ENCODE data around the gene IGIP. TPM values are rescaled to one million over a fixed set of nuclear protein-coding genes. Genes with fewer than 3 reads are reported as not detected.

Gene IGIP
- total RNA-seq, 5 donors from 2014 or later (not counting 1 experiment from before 2014, with no cell fraction given), result 4.7 to 11.3 (median 9.7) TPM

DNA sequence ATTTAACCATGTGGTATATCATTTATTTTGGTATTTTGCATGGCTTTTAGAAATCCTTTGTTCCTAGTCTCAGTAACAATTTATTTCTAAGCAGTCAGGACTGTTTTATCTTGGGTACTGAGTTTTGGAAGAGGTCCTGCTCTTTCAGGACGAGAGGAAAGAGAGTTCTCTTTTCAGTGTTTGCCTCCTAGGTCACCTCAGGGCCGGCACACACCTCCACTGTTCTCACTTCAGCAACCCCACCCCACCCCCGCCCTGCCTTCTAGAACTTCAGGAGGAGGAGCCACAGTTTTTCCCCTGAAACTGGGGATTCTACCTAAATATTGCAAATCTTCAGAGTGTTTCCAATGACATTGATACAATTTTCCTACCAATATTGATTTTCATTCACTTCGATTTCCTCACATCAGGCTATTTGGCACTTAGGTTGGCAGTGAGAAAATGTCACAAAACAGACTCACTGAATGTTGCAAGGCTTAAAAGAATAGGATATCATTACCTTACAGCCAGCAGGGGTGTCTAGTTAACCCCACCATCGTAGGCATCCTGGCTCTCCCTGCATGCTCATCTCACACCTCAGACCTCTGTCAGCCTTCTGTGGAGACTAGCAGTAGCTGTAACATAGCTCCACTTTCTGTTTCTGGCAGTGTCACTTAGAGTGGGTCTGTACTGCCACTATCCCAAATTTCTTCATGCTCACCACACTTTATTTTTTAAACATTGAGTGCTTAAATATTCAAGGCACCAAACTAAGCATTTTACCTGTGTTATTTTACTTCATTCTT is 5.4 kb downstream of the IGIP start:
- ATAC-seq (replicated peaks in 1 of 4), result peak in 1 of 4 experiments; percentile 43
- Mint-ChIP-seq H3K27me3 (no peaks in the 10 kb centered on the region), H3K4me3 (no peak overlapping the region), H3K36me3 (no peaks in the 10 kb centered on the region), H3K9me3 (no peaks in the 10 kb centered on the region), H3K27ac (no peak overlapping the region), H3K4me1 (peaks cover 52 to 62% (median 59%) of the 10 kb centered on the region in 3 donors)
- no peak overlapping the region for H3K27ac ChIP-seq (ENCODE audit: low read length)
- H3K9me3 ChIP-seq, result no peaks in the 10 kb centered on the region
- no peaks in the 10 kb centered on the region for H3K36me3 ChIP-seq (ENCODE audit: control insufficient read depth in 2 of 2, extremely low read depth in 1 of 2, insufficient read depth in 1 of 2, low read length in 1 of 2)
- POLR2A ChIA-PET, result no interaction called here
- H3K27me3 ChIP-seq (replicated peaks in 1 of 2; ENCODE audit: control insufficient read depth in 2 of 2, extremely low read depth in 1 of 2, insufficient read depth in 2 of 2, low read length in 1 of 2), result no peaks in the 10 kb centered on the region
- H3K4me1 ChIP-seq (ENCODE audit: control insufficient read depth in 1 of 2, extremely low read depth in 1 of 2, insufficient read depth in 2 of 2, low read length in 2 of 2), result peaks cover 11 to 12% of the 10 kb centered on the region in 2 experiments
- no peak overlapping the region for H3K4me3 ChIP-seq (ENCODE audit: control insufficient read depth in 1 of 2, extremely low read depth in 1 of 2, low read length in 1 of 2)
- CTCF ChIA-PET, result interaction anchor here (0.6 to 1.3 kb wide), 5 partner anchors 9 to 70 kb away, joined by 3 to 5 read pairs (median 4); no protein-coding TSS in a partner anchor
- 73% methylated on average over 5 of the region's 5 CpGs for WGBS (ENCODE audit: insufficient coverage)
- DNase-seq, result no peak

GRCh38 chr5:140131967-140132409 is 6.3 kb downstream of the IGIP start:
- H3K9me3 Mint-ChIP-seq, result no peaks in the 10 kb centered on the region
- H3K36me3 Mint-ChIP-seq, result no peaks in the 10 kb centered on the region
- ChIA-PET POLR2A (no interaction called here), CTCF (interaction anchor here (0.6 to 1.7 kb wide), 6 partner anchors 10 to 70 kb away, joined by 3 to 5 read pairs (median 4); no protein-coding TSS in a partner anchor)
- peaks cover 11 to 12% of the 10 kb centered on the region in 2 experiments for H3K4me1 ChIP-seq (ENCODE audit: control insufficient read depth in 1 of 2, extremely low read depth in 1 of 2, insufficient read depth in 2 of 2, low read length in 2 of 2)
- no peaks in the 10 kb centered on the region for H3K36me3 ChIP-seq (ENCODE audit: control insufficient read depth in 2 of 2, extremely low read depth in 1 of 2, insufficient read depth in 1 of 2, low read length in 1 of 2)
- no peak overlapping the region for H3K27ac ChIP-seq (ENCODE audit: low read length)
- peaks cover 51 to 57% (median 56%) of the 10 kb centered on the region in 3 donors for H3K4me1 Mint-ChIP-seq
- H3K4me3 ChIP-seq (ENCODE audit: control insufficient read depth in 1 of 2, extremely low read depth in 1 of 2, low read length in 1 of 2), result no peak overlapping the region
- WGBS (ENCODE audit: insufficient coverage), result no CpG with 5 or more reads among the region's 3 CpGs
- peak overlapping the region in 1 of 2 donors; percentile 1 for H3K27ac Mint-ChIP-seq
- H3K27me3 ChIP-seq (replicated peaks in 1 of 2; ENCODE audit: control insufficient read depth in 2 of 2, extremely low read depth in 1 of 2, insufficient read depth in 2 of 2, low read length in 1 of 2), result no peaks in the 10 kb centered on the region
- peak overlapping the region in 1 of 3 donors; percentile 36 for H3K4me3 Mint-ChIP-seq
- H3K27me3 Mint-ChIP-seq, result no peaks in the 10 kb centered on the region
- no peak for DNase-seq
- H3K9me3 ChIP-seq, result no peaks in the 10 kb centered on the region
- peak; percentile 34 to 77 (median 66) for ATAC-seq (replicated peaks in 1 of 4)

- Mint-ChIP-seq H3K27ac (no peak overlapping the region), H3K36me3 (no peaks in the 10 kb centered on the region), H3K4me3 (no peak overlapping the region), H3K27me3 (no peaks in the 10 kb centered on the region), H3K9me3 (no peaks in the 10 kb centered on the region), H3K4me1 (peaks cover 52 to 53% (median 53%) of the 10 kb centered on the region in 3 donors)
- H3K36me3 ChIP-seq (ENCODE audit: control insufficient read depth in 2 of 2, extremely low read depth in 1 of 2, insufficient read depth in 1 of 2, low read length in 1 of 2), result no peaks in the 10 kb centered on the region
- no peak for ATAC-seq (replicated peaks in 1 of 4)
- H3K4me1 ChIP-seq (ENCODE audit: control insufficient read depth in 1 of 2, extremely low read depth in 1 of 2, insufficient read depth in 2 of 2, low read length in 2 of 2), result peaks cover 11 to 12% of the 10 kb centered on the region in 2 experiments
- no peaks in the 10 kb centered on the region for H3K27me3 ChIP-seq (replicated peaks in 1 of 2; ENCODE audit: control insufficient read depth in 2 of 2, extremely low read depth in 1 of 2, insufficient read depth in 2 of 2, low read length in 1 of 2)
- no peak for DNase-seq
- H3K4me3 ChIP-seq (ENCODE audit: control insufficient read depth in 1 of 2, extremely low read depth in 1 of 2, low read length in 1 of 2), result no peak overlapping the region
- H3K27ac ChIP-seq (ENCODE audit: low read length), result no peak overlapping the region
- POLR2A ChIA-PET, result interaction anchor here in 1 of 2 donors (0.6 kb wide), 1 partner anchor 52 kb away, joined by 3 read pairs; no protein-coding TSS in a partner anchor
- H3K9me3 ChIP-seq, result no peaks in the 10 kb centered on the region
- CTCF ChIA-PET, result interaction anchor here (0.6 to 1.7 kb wide), 8 partner anchors 9 to 61 kb away, joined by 3 to 12 read pairs (median 3); partner anchors contain the start of gene PURA (in 1 of the 2)
- 86% methylated on average over 3 of the region's 4 CpGs for WGBS (ENCODE audit: insufficient coverage)
These were observed 7.9 kb downstream of the IGIP start for GRCh38 chr5:140133514-140134167.

GRCh38 chr5:140134277-140134935 is 8.7 kb downstream of the IGIP start:
- no peak for ATAC-seq (replicated peaks in 1 of 4)
- Histone ChIP-seq H3K9me3 (no peaks in the 10 kb centered on the region), H3K36me3 (ENCODE audit: control insufficient read depth in 2 of 2, extremely low read depth in 1 of 2, insufficient read depth in 1 of 2, low read length in 1 of 2) (no peaks in the 10 kb centered on the region), H3K27ac (ENCODE audit: low read length) (no peak overlapping the region), H3K4me1 (ENCODE audit: control insufficient read depth in 1 of 2, extremely low read depth in 1 of 2, insufficient read depth in 2 of 2, low read length in 2 of 2) (peaks cover 11 to 12% of the 10 kb centered on the region in 2 experiments), H3K27me3 (replicated peaks in 1 of 2; ENCODE audit: control insufficient read depth in 2 of 2, extremely low read depth in 1 of 2, insufficient read depth in 2 of 2, low read length in 1 of 2) (no peaks in the 10 kb centered on the region), H3K4me3 (ENCODE audit: control insufficient read depth in 1 of 2, extremely low read depth in 1 of 2, low read length in 1 of 2) (no peak overlapping the region)
- CTCF ChIA-PET, result interaction anchor here (0.5 to 1.6 kb wide), 6 partner anchors 9 to 62 kb away, joined by 3 to 12 read pairs (median 3); partner anchors contain the start of gene PURA (in 1 of the 2)
- POLR2A ChIA-PET, result no interaction called here
- Mint-ChIP-seq H3K27me3 (no peaks in the 10 kb centered on the region), H3K9me3 (no peaks in the 10 kb centered on the region), H3K4me1 (peaks cover 52 to 53% (median 53%) of the 10 kb centered on the region in 3 donors), H3K36me3 (no peaks in the 10 kb centered on the region), H3K4me3 (no peak overlapping the region), H3K27ac (no peak overlapping the region)
- WGBS (ENCODE audit: insufficient coverage), result 86% methylated on average over 2 of the region's 2 CpGs
- no peak for DNase-seq

DNA sequence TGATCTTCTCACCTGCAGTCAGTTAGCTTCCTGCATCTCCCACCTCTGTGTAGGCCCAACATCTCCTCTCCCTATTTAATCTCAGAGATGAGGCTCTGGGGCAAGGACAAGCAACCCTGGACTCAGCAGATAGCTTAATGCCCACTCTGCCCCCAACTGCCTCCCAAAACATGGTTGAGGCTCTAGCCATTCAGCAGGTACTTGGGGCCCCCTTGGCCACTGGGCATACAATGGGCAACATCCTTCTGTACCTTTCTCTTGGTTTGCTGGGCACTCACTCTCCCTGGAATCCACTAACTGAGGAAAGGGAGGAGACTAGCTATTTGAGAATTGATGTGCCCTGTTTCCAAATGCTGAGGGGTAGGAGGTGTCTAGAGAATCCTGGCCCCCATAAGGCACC is 9.4 kb downstream of the IGIP start:
- H3K9me3 Mint-ChIP-seq, result no peaks in the 10 kb centered on the region
- peaks cover 48 to 53% (median 52%) of the 10 kb centered on the region in 3 donors for H3K4me1 Mint-ChIP-seq
- H3K9me3 ChIP-seq, result no peaks in the 10 kb centered on the region
- no peak overlapping the region for H3K4me3 ChIP-seq (ENCODE audit: control insufficient read depth in 1 of 2, extremely low read depth in 1 of 2, low read length in 1 of 2)
- H3K27ac Mint-ChIP-seq, result no peak overlapping the region
- CTCF ChIA-PET, result interaction anchor here (0.5 to 1.5 kb wide), 2 partner anchors 9 to 43 kb away, joined by 4 to 6 read pairs; no protein-coding TSS in a partner anchor
- POLR2A ChIA-PET, result no interaction called here
- H3K36me3 ChIP-seq (ENCODE audit: control insufficient read depth in 2 of 2, extremely low read depth in 1 of 2, insufficient read depth in 1 of 2, low read length in 1 of 2), result no peaks in the 10 kb centered on the region
- no peak overlapping the region for H3K4me3 Mint-ChIP-seq
- H3K4me1 ChIP-seq (ENCODE audit: control insufficient read depth in 1 of 2, extremely low read depth in 1 of 2, insufficient read depth in 2 of 2, low read length in 2 of 2), result peaks cover 11 to 12% of the 10 kb centered on the region in 2 experiments
- ATAC-seq (replicated peaks in 1 of 4) (no peak), DNase-seq (no peak)
- H3K36me3 Mint-ChIP-seq, result no peaks in the 10 kb centered on the region
- H3K27me3 ChIP-seq (replicated peaks in 1 of 2; ENCODE audit: control insufficient read depth in 2 of 2, extremely low read depth in 1 of 2, insufficient read depth in 2 of 2, low read length in 1 of 2), result no peaks in the 10 kb centered on the region
- no peak overlapping the region for H3K27ac ChIP-seq (ENCODE audit: low read length)
- H3K27me3 Mint-ChIP-seq, result no peaks in the 10 kb centered on the region

DNA sequence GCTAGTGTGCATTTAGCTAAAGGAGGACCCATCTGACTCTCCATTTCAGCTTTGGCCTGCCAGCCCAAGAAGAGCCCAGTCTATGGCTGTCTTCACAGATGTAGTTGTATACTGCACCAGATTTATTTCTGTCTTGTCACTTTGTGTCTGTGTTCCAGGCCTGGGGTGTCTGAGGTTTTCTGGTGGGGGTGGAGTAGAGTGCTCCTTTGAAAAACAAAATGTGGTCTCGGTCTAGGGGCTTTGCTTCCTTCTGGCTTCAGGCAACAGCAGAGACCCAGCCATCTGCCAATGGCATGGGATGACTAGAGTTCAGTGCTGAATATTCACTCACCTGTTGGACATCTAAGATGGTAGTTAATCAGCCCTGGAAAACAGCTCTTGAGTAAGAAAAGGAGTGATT is 10.9 kb downstream of the IGIP start:
- 100% methylated on average over 1 of the region's 1 CpG for WGBS (ENCODE audit: insufficient coverage)
- Histone ChIP-seq H3K4me3 (ENCODE audit: control insufficient read depth in 1 of 2, extremely low read depth in 1 of 2, low read length in 1 of 2) (no peak overlapping the region), H3K36me3 (ENCODE audit: control insufficient read depth in 2 of 2, extremely low read depth in 1 of 2, insufficient read depth in 1 of 2, low read length in 1 of 2) (no peaks in the 10 kb centered on the region), H3K9me3 (no peaks in the 10 kb centered on the region), H3K27ac (ENCODE audit: low read length) (no peak overlapping the region), H3K4me1 (ENCODE audit: control insufficient read depth in 1 of 2, extremely low read depth in 1 of 2, insufficient read depth in 2 of 2, low read length in 2 of 2) (peaks cover 7% of the 10 kb centered on the region in 2 experiments), H3K27me3 (replicated peaks in 1 of 2; ENCODE audit: control insufficient read depth in 2 of 2, extremely low read depth in 1 of 2, insufficient read depth in 2 of 2, low read length in 1 of 2) (no peaks in the 10 kb centered on the region)
- no peaks in the 10 kb centered on the region for H3K27me3 Mint-ChIP-seq
- no peaks in the 10 kb centered on the region for H3K36me3 Mint-ChIP-seq
- POLR2A ChIA-PET, result no interaction called here
- H3K9me3 Mint-ChIP-seq, result no peaks in the 10 kb centered on the region
- no peak overlapping the region for H3K27ac Mint-ChIP-seq
- H3K4me1 Mint-ChIP-seq, result peaks cover 37 to 40% (median 39%) of the 10 kb centered on the region in 3 donors
- CTCF ChIA-PET, result interaction anchor here (0.6 to 1.5 kb wide), 4 partner anchors 8 to 63 kb away, joined by 3 to 7 read pairs (median 4); no protein-coding TSS in a partner anchor
- DNase-seq, result no peak
- ATAC-seq (replicated peaks in 1 of 4), result no peak
- H3K4me3 Mint-ChIP-seq, result no peak overlapping the region
